Measurements from ENCODE around the gene PSAT1.

Gene PSAT1

DNA sequence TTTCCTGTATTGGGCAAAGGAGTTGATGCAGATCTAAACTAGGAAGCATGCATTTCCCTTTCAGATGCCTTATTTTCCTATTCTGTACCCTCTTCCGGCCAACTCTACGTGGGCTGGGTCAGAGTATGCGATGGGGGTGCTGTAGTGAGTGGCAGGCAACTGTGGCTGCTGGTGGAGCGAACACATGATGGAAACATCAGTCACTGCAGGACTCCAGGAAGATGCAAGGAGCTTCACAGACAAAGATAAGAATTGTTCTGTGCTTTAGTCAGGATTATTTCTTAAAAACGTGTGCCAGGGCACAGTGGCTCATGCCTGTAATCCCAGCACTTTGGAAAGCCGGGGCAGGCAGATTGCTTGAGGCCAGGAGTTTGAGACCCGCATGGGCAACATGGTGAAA lies 75.1 kb downstream of the PSAT1 start:
- TF ChIP-seq SIN3A (IDR thresholded peaks at IDR 0.05; ENCODE audit: borderline replicate concordance, insufficient read depth, low read length) (no peak), POLR2AphosphoS5 (IDR thresholded peaks at IDR 0.05; ENCODE audit: low read depth, low read length) (no peak), FOXP2 (optimal IDR thresholded peaks at IDR 0.05; ENCODE audit: borderline replicate concordance, extremely low read depth, extremely low read length, insufficient read depth) (no peak), TAF1 (IDR thresholded peaks at IDR 0.05; ENCODE audit: borderline replicate concordance, insufficient read depth, low read length) (no peak)
- TF ChIP-seq, protein P1, sequence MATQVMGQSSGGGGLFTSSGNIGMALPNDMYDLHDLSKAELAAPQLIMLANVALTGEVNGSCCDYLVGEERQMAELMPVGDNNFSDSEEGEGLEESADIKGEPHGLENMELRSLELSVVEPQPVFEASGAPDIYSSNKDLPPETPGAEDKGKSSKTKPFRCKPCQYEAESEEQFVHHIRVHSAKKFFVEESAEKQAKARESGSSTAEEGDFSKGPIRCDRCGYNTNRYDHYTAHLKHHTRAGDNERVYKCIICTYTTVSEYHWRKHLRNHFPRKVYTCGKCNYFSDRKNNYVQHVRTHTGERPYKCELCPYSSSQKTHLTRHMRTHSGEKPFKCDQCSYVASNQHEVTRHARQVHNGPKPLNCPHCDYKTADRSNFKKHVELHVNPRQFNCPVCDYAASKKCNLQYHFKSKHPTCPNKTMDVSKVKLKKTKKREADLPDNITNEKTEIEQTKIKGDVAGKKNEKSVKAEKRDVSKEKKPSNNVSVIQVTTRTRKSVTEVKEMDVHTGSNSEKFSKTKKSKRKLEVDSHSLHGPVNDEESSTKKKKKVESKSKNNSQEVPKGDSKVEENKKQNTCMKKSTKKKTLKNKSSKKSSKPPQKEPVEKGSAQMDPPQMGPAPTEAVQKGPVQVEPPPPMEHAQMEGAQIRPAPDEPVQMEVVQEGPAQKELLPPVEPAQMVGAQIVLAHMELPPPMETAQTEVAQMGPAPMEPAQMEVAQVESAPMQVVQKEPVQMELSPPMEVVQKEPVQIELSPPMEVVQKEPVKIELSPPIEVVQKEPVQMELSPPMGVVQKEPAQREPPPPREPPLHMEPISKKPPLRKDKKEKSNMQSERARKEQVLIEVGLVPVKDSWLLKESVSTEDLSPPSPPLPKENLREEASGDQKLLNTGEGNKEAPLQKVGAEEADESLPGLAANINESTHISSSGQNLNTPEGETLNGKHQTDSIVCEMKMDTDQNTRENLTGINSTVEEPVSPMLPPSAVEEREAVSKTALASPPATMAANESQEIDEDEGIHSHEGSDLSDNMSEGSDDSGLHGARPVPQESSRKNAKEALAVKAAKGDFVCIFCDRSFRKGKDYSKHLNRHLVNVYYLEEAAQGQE (IDR thresholded peaks at IDR 0.05; ENCODE audit: insufficient read depth in 1 of 2, low read depth in 2 of 2, low read length in 2 of 2): no peak
